Ishikawa (cell line): Measurements from ENCODE around the gene GNAL.

Source experiments
- CREB1 ChIP-seq: IDR thresholded peaks from 2 replicates; pipeline ENCODE4 v1.6.1; 2012; ENCODE audit warnings: low read depth
- EP300 ChIP-seq: IDR thresholded peaks from 2 replicates; pipeline ENCODE4 v1.6.1; 2012; ENCODE audit warnings: borderline replicate concordance
- MAX ChIP-seq: IDR thresholded peaks from 2 replicates; pipeline ENCODE4 v1.6.1; 2012
- NFIC ChIP-seq: IDR thresholded peaks from 2 replicates; pipeline ENCODE4 v1.6.1; 2012
- RAD21 ChIP-seq: IDR thresholded peaks from 2 replicates; pipeline ENCODE4 v1.6.1; 2012; ENCODE audit warnings: low read depth
- REST ChIP-seq: IDR thresholded peaks from 2 replicates; pipeline ENCODE4 v1.6.1; 2012; ENCODE audit warnings: low read depth, mild to moderate bottlenecking
- TAF1 ChIP-seq: IDR thresholded peaks from 2 replicates; pipeline ENCODE4 v1.6.1; 2012; ENCODE audit warnings: low read depth, mild to moderate bottlenecking
- TCF12 ChIP-seq: IDR thresholded peaks from 2 replicates; pipeline ENCODE4 v1.6.1; 2012; ENCODE audit warnings: low read depth
- TEAD4 ChIP-seq: IDR thresholded peaks from 2 replicates; pipeline ENCODE4 v1.6.1; 2012
- USF1 ChIP-seq: IDR thresholded peaks from 2 replicates; pipeline ENCODE4 v1.6.1; 2012
- YY1 ChIP-seq: IDR thresholded peaks from 2 replicates; pipeline ENCODE4 v1.6.1; 2012; ENCODE audit warnings: low read depth

- TF ChIP-seq MAX, result no peak
- TF ChIP-seq REST, result no peak
- no peak for TF ChIP-seq TAF1
- TF ChIP-seq RAD21, result no peak
- TF ChIP-seq NFIC, result no peak
- TF ChIP-seq TCF12, result no peak
- no peak for TF ChIP-seq TEAD4
- TF ChIP-seq USF1, result no peak
- no peak for TF ChIP-seq YY1
- no peak for TF ChIP-seq EP300
- no peak for TF ChIP-seq CREB1
Measured at GRCh38 chr18:11757084-11757590, 68.1 kb downstream of the GNAL start.
